ENCODE measurements around the gene PPTC7.
"Not testable (repeated sequence)": the region's sequence is repeated elsewhere in the genome, so short reads cannot be mapped to it uniquely, and the experiment has no call there.

The PPTC7 gene

DNA sequence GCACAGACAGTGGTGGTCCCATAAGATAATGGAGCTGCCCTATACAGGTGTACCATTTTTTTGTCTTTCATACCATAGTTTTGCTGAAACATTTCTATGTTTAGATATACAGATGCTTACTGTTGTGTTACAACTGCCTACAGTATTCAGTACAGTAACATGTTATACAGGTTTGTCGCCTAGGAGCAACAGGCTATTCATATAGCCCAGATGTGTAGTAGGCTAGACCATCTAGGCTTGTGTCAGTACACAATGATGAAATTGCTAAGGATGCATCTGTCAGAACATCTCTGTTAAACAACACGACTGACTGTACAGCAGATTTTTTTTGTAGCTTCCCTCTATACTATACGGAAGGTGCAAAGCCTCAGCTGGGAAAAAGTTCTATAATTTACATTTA lies 50.5 kb downstream of the PPTC7 start:
- Histone ChIP-seq H3K4me3 (ENCODE audit: low read depth, low read length) (no peak overlapping the region), H3K9ac (no peak overlapping the region), H3K9me3 (ENCODE audit: control insufficient read depth, low read length) (no peaks in the 10 kb centered on the region), H3K4me1 (peaks cover 9% of the 10 kb centered on the region), H3K27me3 (ENCODE audit: control insufficient read depth, insufficient read depth, low read length) (no peaks in the 10 kb centered on the region), H2AFZ (no peak overlapping the region), H3K79me2 (peaks cover 3% of the 10 kb centered on the region), H3K27ac (no peak overlapping the region), H3K36me3 (ENCODE audit: control insufficient read depth, insufficient read depth, low read length) (no peaks in the 10 kb centered on the region), H3K4me2 (ENCODE audit: low read length) (no peak overlapping the region)
- TF ChIP-seq, protein P1, sequence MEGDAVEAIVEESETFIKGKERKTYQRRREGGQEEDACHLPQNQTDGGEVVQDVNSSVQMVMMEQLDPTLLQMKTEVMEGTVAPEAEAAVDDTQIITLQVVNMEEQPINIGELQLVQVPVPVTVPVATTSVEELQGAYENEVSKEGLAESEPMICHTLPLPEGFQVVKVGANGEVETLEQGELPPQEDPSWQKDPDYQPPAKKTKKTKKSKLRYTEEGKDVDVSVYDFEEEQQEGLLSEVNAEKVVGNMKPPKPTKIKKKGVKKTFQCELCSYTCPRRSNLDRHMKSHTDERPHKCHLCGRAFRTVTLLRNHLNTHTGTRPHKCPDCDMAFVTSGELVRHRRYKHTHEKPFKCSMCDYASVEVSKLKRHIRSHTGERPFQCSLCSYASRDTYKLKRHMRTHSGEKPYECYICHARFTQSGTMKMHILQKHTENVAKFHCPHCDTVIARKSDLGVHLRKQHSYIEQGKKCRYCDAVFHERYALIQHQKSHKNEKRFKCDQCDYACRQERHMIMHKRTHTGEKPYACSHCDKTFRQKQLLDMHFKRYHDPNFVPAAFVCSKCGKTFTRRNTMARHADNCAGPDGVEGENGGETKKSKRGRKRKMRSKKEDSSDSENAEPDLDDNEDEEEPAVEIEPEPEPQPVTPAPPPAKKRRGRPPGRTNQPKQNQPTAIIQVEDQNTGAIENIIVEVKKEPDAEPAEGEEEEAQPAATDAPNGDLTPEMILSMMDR (IDR thresholded peaks at IDR 0.05), result no peak

DNA sequence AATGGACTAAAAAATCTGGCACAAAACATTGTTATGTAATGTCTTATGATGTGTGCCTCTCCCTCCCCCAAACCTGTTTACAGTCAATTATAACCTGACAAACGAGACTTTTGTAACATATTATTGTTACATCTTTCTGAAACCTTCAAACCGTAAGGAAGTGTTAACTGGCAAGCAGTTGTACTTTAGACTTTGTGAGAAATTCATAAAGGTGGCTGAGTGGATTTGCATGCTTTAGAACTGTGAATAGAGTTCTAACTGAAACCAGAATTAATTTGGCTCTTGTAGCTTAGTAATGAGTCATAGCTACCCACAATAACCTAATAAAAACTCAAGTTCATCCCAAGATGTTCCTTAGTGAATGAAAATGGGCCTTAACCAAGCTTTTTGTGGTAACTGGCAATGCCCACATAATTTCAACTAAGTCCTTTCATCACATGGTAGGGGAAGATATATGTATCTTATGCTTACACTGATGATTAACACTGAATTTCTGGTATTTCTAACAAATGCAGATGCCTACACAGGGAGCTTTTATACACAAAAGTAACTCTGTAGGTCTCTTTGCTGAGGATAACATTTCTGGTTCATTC lies 51.3 kb downstream of the PPTC7 start:
- H3K4me1 ChIP-seq, result peaks cover 3% of the 10 kb centered on the region
- H3K79me2 ChIP-seq, result peaks cover 3% of the 10 kb centered on the region
- H3K36me3 ChIP-seq (ENCODE audit: control insufficient read depth, insufficient read depth, low read length), result no peaks in the 10 kb centered on the region
- TF ChIP-seq, protein P1 (IDR thresholded peaks at IDR 0.05), result no peak
- no peaks in the 10 kb centered on the region for H3K9me3 ChIP-seq (ENCODE audit: control insufficient read depth, low read length)
- H3K4me3 ChIP-seq (ENCODE audit: low read depth, low read length), result no peak overlapping the region
- H3K27ac ChIP-seq, result no peak overlapping the region
- H3K27me3 ChIP-seq (ENCODE audit: control insufficient read depth, insufficient read depth, low read length), result no peaks in the 10 kb centered on the region
- no peak overlapping the region for H2AFZ ChIP-seq
- H3K9ac ChIP-seq, result no peak overlapping the region
- no peak overlapping the region for H3K4me2 ChIP-seq (ENCODE audit: low read length)

DNA sequence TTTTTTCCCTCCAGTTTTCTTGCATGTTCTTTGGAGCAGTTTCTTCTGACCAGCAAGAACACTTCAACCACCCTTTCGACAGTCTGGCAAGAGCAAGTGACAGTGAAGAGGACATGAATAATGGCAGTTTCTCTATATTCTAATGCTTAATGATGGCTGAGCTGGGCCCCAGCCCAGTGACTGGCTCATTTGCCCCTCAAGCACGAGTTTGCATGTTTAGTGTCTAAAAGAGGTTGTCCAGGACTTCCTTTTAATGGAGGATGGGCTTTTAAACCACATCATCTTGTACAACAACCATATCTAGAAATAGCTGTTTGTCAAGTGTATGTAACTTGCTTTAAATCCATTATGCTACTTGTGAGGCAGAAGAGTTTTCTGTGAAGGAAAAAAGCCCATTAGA lies 52.6 kb downstream of the PPTC7 start:
- TF ChIP-seq, protein P1 (IDR thresholded peaks at IDR 0.05), result no peak
- no peak overlapping the region for H3K9ac ChIP-seq
- H2AFZ ChIP-seq, result no peak overlapping the region
- H3K36me3 ChIP-seq (ENCODE audit: control insufficient read depth, insufficient read depth, low read length), result no peaks in the 10 kb centered on the region
- H3K79me2 ChIP-seq, result peaks cover 3% of the 10 kb centered on the region
- no peak overlapping the region for H3K27ac ChIP-seq
- no peak overlapping the region for H3K4me3 ChIP-seq (ENCODE audit: low read depth, low read length)
- H3K4me1 ChIP-seq, result peaks cover 3% of the 10 kb centered on the region
- H3K4me2 ChIP-seq (ENCODE audit: low read length), result no peak overlapping the region
- no peaks in the 10 kb centered on the region for H3K27me3 ChIP-seq (ENCODE audit: control insufficient read depth, insufficient read depth, low read length)
- H3K9me3 ChIP-seq (ENCODE audit: control insufficient read depth, low read length), result no peaks in the 10 kb centered on the region

DNA sequence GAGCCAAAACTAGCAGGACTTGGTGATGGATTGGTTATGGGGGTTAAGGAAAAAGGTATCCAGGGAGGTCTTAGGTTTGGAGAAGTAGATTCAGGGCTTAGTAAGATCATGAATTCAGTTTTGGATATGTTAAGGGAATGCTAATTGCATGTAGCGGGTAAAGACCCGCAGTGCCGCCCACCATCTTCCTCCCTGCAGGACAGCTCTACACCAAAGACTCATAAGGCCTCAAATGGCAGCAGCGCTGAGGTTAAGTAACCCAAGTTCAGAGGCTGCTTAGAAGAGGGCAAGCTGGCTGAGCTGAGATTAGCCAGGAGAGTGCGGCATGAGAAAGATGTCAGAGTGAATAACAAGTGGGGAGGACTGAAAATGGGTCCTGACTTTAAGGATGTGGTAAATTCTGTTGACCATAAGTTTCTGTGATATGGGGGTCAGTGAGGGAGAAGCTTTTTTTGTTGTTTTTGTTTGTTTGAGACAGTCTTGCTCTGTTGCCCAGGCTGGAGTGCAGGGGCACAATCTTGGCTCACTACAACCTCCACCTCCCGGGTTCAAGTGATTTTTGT lies 54.8 kb downstream of the PPTC7 start:
- no peak overlapping the region for H3K27ac ChIP-seq
- H3K27me3 ChIP-seq (ENCODE audit: control insufficient read depth, insufficient read depth, low read length), result no peaks in the 10 kb centered on the region
- no peak overlapping the region for H2AFZ ChIP-seq
- no peaks in the 10 kb centered on the region for H3K36me3 ChIP-seq (ENCODE audit: control insufficient read depth, insufficient read depth, low read length)
- H3K4me3 ChIP-seq (ENCODE audit: low read depth, low read length), result no peak overlapping the region
- H3K4me1 ChIP-seq, result peaks cover 3% of the 10 kb centered on the region
- H3K79me2 ChIP-seq, result peaks cover 3% of the 10 kb centered on the region
- TF ChIP-seq, protein P1 (IDR thresholded peaks at IDR 0.05), result no peak
- no peak overlapping the region for H3K9ac ChIP-seq
- H3K4me2 ChIP-seq (ENCODE audit: low read length), result no peak overlapping the region
- no peaks in the 10 kb centered on the region for H3K9me3 ChIP-seq (ENCODE audit: control insufficient read depth, low read length)

DNA sequence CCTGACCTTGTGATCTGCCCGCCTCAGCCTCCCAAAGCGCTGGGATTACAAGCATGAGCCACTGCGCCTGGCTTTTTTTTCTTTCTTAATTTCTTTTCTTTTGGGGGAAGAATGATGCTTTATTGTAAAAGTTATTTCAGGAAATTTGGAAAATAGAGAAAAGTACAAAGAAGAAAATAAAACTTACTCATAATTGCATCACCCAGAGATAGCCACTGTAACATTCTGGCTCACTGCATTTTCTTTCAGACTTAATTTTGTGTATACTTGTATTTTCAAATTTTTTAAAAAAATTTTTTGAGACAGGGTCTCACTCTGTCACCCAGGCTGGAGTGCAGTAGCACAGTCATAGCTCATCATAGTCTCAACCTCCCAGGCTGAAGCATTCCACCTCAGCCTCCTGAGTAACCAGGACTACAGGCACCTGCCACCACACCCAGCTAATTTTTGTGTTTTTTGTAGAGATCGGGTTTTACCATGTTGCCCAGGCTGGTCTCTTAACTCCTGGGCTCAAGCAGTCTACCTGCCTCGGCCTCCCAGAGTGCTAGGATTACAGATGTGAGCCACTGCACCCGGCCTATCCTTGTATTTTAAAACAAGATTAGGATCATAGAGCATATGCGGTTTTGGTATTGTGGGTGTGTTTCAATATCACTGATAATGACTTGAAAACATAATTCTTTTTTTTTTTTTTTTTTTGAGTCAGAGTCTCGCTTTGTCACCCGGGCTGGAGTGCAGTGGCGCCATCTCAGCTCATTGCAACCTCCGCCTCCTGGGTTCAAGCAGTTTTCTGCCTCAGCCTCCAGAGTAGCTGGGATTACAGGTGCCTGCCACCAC lies 62.0 kb downstream of the PPTC7 start:
- H3K27me3 ChIP-seq (ENCODE audit: control insufficient read depth, insufficient read depth, low read length); H2AFZ ChIP-seq; H3K9ac ChIP-seq; H3K27ac ChIP-seq; H3K79me2 ChIP-seq; H3K36me3 ChIP-seq (ENCODE audit: control insufficient read depth, insufficient read depth, low read length); H3K4me1 ChIP-seq; H3K9me3 ChIP-seq (ENCODE audit: control insufficient read depth, low read length); H3K4me3 ChIP-seq (ENCODE audit: low read depth, low read length); H3K4me2 ChIP-seq (ENCODE audit: low read length): not testable (repeated sequence)

DNA sequence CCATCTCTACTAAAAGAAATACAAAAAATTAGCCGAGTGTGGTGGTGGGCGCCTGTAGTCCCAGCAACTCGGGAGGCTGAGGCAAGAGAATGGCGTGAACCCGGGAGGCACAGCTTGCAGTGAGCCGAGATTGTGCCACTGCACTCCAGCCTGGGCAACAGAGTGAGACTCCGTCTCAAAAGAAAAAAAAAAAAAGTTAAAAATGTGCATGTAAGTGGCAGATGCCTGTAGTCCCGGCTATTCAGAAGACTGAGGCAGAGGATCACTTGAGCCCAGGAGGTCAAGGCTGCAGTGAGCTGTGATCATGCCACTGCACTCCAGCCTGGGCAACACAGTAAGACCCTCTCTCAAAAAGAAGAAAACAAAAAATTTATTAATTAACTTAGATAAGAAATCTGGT lies 65.1 kb downstream of the PPTC7 start:
- H3K36me3 ChIP-seq (ENCODE audit: control insufficient read depth, insufficient read depth, low read length); H3K9ac ChIP-seq: not testable (repeated sequence)

More for the DNA sequence above, 65.1 kb downstream of the PPTC7 start:
- H3K4me3 ChIP-seq (ENCODE audit: low read depth, low read length); H2AFZ ChIP-seq; H3K79me2 ChIP-seq; H3K4me2 ChIP-seq (ENCODE audit: low read length); H3K4me1 ChIP-seq; H3K9me3 ChIP-seq (ENCODE audit: control insufficient read depth, low read length); H3K27me3 ChIP-seq (ENCODE audit: control insufficient read depth, insufficient read depth, low read length); H3K27ac ChIP-seq: not testable (repeated sequence)
